HCT116 (cell line): Measurements from ENCODE around the gene TMEM209.
"Not testable (repeated sequence)": the region's sequence is repeated elsewhere in the genome, so short reads cannot be mapped to it uniquely, and the experiment has no call there.

ENCODE experiments used
- CEBPB ChIP-seq: IDR thresholded peaks from 2 replicates; pipeline ENCODE4 v1.6.1; 2012; ENCODE audit warnings: low read depth
- EGR1 ChIP-seq: IDR thresholded peaks from 2 replicates; pipeline ENCODE4 v1.6.1; 2012; ENCODE audit warnings: low read depth
- EZH2phosphoT487 ChIP-seq: fragments of 200-600 bp; IDR thresholded peaks from 2 replicates; pipeline ENCODE4 v1.6.1; 2018; ENCODE audit warnings: antibody characterized with exemption, borderline replicate concordance
- FOSL1 ChIP-seq: IDR thresholded peaks from 2 replicates; pipeline ENCODE4 v1.6.1; 2012; ENCODE audit warnings: low read depth
- POLR2A ChIP-seq: IDR thresholded peaks from 2 replicates; pipeline ENCODE4 v1.7.0; 2011; ENCODE audit warnings: borderline replicate concordance; ENCODE audit not compliant: insufficient read depth, insufficient read length; ENCODE audit errors: extremely low read depth
- POLR2AphosphoS5 ChIP-seq: IDR thresholded peaks from 2 replicates; pipeline ENCODE4 v1.6.1; 2011; ENCODE audit warnings: mild to moderate bottlenecking, low read depth, low read length, moderate library complexity
- REST ChIP-seq: IDR thresholded peaks from 2 replicates; pipeline ENCODE4 v1.6.1; 2012; ENCODE audit warnings: low read depth
- SP1 ChIP-seq: IDR thresholded peaks from 2 replicates; pipeline ENCODE4 v1.6.1; 2012; ENCODE audit warnings: low read depth
- ZBTB33 ChIP-seq: IDR thresholded peaks from 2 replicates; pipeline ENCODE4 v1.6.1; 2011; ENCODE audit warnings: mild to moderate bottlenecking, low read length, moderate library complexity; ENCODE audit not compliant: insufficient replicate concordance; ENCODE audit errors: extremely low read depth
- ZFX ChIP-seq: fragments of 450-650 bp; IDR thresholded peaks from 2 replicates; pipeline ENCODE4 v1.6.1; 2017
- ZNF274 ChIP-seq: fragments of 200-500 bp; sonication (Bioruptor generic); IDR thresholded peaks from 2 replicates; pipeline ENCODE4 v1.6.1; 2014; ENCODE audit warnings: mild to moderate bottlenecking, low read depth, low read length, inconsistent platforms
- TF ChIP-seq, protein P1 (sequence below), 3 experiments: fragments of 200-600 bp in 1 of 3; sonication (generic) in 1 of 3; IDR thresholded peaks in 2 of 3; conservative IDR thresholded peaks in 1 of 3; 2 replicates each; pipeline ENCODE4 v1.5.1; 2012 to 2017; ENCODE audit warnings: low read depth in 2 of 3, low read length in 2 of 3, antibody characterized with exemption in 1 of 3, borderline replicate concordance in 1 of 3, control low read depth in 1 of 3, mild to moderate bottlenecking in 1 of 3, mixed read lengths in 1 of 3, mixed run types in 1 of 3, moderate library complexity in 1 of 3; ENCODE audit not compliant: insufficient read depth in 1 of 3

GRCh38 chr7:130249626-130250025, 44.4 kb upstream of the TMEM209 start:
- not testable (repeated sequence) for TF ChIP-seq SP1, CEBPB, POLR2AphosphoS5, EGR1, POLR2A, REST, ZFX, EZH2phosphoT487, ZBTB33, ZNF274, FOSL1
- TF ChIP-seq, protein P1, sequence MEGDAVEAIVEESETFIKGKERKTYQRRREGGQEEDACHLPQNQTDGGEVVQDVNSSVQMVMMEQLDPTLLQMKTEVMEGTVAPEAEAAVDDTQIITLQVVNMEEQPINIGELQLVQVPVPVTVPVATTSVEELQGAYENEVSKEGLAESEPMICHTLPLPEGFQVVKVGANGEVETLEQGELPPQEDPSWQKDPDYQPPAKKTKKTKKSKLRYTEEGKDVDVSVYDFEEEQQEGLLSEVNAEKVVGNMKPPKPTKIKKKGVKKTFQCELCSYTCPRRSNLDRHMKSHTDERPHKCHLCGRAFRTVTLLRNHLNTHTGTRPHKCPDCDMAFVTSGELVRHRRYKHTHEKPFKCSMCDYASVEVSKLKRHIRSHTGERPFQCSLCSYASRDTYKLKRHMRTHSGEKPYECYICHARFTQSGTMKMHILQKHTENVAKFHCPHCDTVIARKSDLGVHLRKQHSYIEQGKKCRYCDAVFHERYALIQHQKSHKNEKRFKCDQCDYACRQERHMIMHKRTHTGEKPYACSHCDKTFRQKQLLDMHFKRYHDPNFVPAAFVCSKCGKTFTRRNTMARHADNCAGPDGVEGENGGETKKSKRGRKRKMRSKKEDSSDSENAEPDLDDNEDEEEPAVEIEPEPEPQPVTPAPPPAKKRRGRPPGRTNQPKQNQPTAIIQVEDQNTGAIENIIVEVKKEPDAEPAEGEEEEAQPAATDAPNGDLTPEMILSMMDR (IDR thresholded peaks at IDR 0.05 in 2 of 3, conservative IDR thresholded peaks at IDR 0.05 in 1 of 3; ENCODE audit: borderline replicate concordance in 1 of 3, insufficient read depth in 1 of 3, low read depth in 2 of 3, low read length in 2 of 3): not testable (repeated sequence)
